HG03575 (cell line): ENCODE measurements around the gene SFRP2.

ENCODE experiments used
- ATAC-seq: cut with Tn5 transposase; IDR thresholded peaks from one replicate; pipeline ENCODE4 v1.9.1; 2021; ENCODE audit not compliant: unreplicated experiment, insufficient number of reproducible peaks, low FRiP score; ENCODE audit errors: extremely low read depth

Gene SFRP2

GRCh38 chr4:153798901-153799693 is 10.2 kb upstream of the SFRP2 start:
- ATAC-seq, result no peak

- ATAC-seq, result no peak
Observed at GRCh38 chr4:153798420-153798819, 9.5 kb upstream of the SFRP2 start.

- no peak for ATAC-seq
Observed at GRCh38 chr4:153794006-153794405, 5.1 kb upstream of the SFRP2 start.

- no peak for ATAC-seq
Observed at GRCh38 chr4:153792618-153793247, 3.9 kb upstream of the SFRP2 start.

GRCh38 chr4:153791746-153792617 is 3.1 kb upstream of the SFRP2 start:
- no peak for ATAC-seq

GRCh38 chr4:153790962-153791551 is 2.2 kb upstream of the SFRP2 start:
- no peak for ATAC-seq

GRCh38 chr4:153790500-153790865 is 1.6 kb upstream of the SFRP2 start:
- no peak for ATAC-seq

- no peak for ATAC-seq
Observed at GRCh38 chr4:153789741-153790499, 1.0 kb upstream of the SFRP2 start.

- no peak for ATAC-seq
Observed at GRCh38 chr4:153788051-153788412, 851 bp downstream of the SFRP2 start.

- ATAC-seq, result no peak
Observed at GRCh38 chr4:153787575-153787974, 1.3 kb downstream of the SFRP2 start.

- ATAC-seq, result no peak
Observed at GRCh38 chr4:153787061-153787560, 1.8 kb downstream of the SFRP2 start.

GRCh38 chr4:153785910-153786721 is 2.8 kb downstream of the SFRP2 start:
- ATAC-seq, result no peak

GRCh38 chr4:153784166-153784699 is 4.7 kb downstream of the SFRP2 start:
- no peak for ATAC-seq

- no peak for ATAC-seq
Observed at GRCh38 chr4:153782581-153782980, 6.3 kb downstream of the SFRP2 start.

GRCh38 chr4:153781717-153782416 is 7.0 kb downstream of the SFRP2 start:
- ATAC-seq, result no peak

GRCh38 chr4:153781280-153781679 is 7.6 kb downstream of the SFRP2 start:
- ATAC-seq, result no peak

- ATAC-seq, result no peak
Observed at GRCh38 chr4:153780876-153781275, 8.0 kb downstream of the SFRP2 start.
